ENCODE results near the gene LMAN1. TPM values are rescaled to one million over a fixed set of nuclear protein-coding genes. Genes with fewer than 3 reads are reported as not detected.

Gene LMAN1
- polyA plus RNA-seq, 1 donor = 55.0 TPM

GRCh38 chr18:59303006-59303405, 56.1 kb downstream of the LMAN1 start:
- DNase-seq = no peak

DNA sequence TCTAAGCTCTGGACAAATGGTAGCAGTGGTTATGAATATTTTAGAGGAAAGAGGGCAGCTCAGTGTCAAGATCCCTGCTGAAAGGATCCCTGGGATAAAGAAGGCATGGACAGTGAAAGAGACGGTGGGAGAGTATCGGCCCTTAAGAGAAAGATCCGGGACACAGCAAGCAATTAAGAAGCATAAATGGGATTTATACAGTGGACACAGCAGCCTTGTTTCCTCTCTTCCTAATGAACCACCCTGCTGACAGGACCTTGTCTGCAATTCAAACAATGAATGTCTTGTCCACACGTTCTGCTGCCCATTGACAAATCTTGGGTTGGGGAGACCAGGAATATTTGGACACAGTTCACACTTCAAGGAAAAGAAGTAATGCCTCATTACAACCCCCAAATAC, 57.1 kb downstream of the LMAN1 start:
- DNase-seq = no peak

DNA sequence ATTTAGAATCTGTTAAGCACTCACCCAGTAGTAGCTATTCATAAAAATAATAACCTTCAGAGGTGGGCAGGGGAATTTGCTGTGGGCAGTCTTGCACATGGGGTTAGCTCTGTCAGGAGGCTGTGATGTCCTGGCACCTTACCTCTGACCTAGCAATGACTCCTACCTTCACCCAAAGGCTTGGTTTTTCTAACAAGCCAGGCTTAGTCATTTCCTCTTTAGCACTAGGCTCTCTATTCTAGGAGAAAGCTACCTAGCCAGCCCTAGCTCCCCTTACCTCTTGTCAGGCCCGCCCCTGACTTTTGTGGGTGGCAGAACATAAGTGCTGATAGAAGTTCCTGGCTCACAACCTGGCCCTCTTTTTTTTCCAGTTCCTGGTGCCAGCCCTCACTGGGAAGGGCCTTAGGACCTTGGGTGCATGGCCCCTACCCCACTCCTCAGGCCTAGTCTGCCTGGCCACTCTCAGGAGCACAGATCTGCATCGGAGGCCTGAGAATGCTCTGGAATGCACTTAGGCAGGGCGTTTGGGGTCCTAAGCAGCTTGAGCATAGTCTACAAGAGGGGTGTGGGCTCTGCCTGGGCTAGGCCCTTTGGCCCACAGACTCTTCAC, 58.3 kb downstream of the LMAN1 start:
- DNase-seq = no peak

DNA sequence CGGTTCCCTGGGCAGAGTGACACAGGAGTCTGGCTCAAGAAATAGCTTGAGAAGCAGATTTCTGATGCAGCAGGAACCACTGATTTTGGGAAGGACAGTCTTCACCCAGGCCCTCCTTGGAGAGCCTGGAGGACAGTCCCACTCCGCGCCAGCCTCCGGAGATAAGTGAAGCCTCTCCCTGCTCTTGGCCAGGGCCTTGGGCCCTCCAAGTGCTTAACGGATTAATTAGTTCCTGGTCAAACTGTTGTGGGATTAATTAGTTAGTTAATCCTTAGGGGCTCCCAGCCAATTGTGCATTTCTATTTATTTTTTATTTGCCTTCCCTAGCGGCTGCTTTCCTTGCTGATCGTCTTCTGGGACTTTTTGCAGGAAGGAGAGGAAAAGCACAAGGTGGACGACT, 60.2 kb downstream of the LMAN1 start:
- no peak for DNase-seq

DNA sequence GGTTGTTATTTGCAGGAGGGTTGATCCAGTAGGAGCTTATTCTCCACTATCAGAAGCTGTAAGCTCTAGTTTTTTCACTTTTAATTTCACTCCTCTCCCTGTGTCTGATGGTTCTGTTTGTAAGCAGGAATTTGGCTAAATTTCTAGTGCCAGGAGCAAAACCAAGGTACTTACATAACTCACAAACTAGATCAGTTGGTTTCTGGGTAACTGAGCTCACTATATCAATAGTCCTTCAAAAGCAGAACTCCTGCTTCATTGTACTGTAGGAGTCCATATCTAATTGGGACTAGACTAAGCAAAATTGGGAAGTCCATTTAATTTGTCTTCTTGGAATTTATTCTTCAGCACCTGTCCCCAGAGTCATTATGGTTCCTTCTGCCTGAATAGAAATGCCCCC, 65.7 kb downstream of the LMAN1 start:
- DNase-seq = no peak

GRCh38 chr18:59286341-59286740, 72.7 kb downstream of the LMAN1 start:
- no peak for DNase-seq

GRCh38 chr18:59282341-59282740, 76.7 kb downstream of the LMAN1 start:
- no peak for DNase-seq

GRCh38 chr18:59279722-59280121, 79.3 kb downstream of the LMAN1 start:
- no peak for DNase-seq

GRCh38 chr18:59279193-59279592, 79.9 kb downstream of the LMAN1 start:
- no peak for DNase-seq

GRCh38 chr18:59278793-59279192, 80.3 kb downstream of the LMAN1 start:
- DNase-seq = no peak

Other genes starting within 250 kb of the LMAN1 start
- 8.0 TPM for gene SEC11C, start 219.4 kb downstream of the LMAN1 start, polyA plus RNA-seq (ENCODE audit: insufficient read length)
- not detected for gene GRP, start 139.1 kb downstream of the LMAN1 start, polyA plus RNA-seq (ENCODE audit: insufficient read length)
- gene RAX, start 85.8 kb downstream of the LMAN1 start, polyA plus RNA-seq (ENCODE audit: insufficient read length) = not detected
- not detected for gene CPLX4, start 40.6 kb downstream of the LMAN1 start, polyA plus RNA-seq (ENCODE audit: insufficient read length)